ENCODE data around the gene FBLN2.

Gene FBLN2

GRCh38 chr3:13584427-13584891 lies 35.5 kb downstream of the FBLN2 start:
- DNase-seq, result no peak

- no peak for DNase-seq
Observed at GRCh38 chr3:13584901-13585300, 36.0 kb downstream of the FBLN2 start.

- DNase-seq, result no peak
Observed at GRCh38 chr3:13587442-13587841, 38.5 kb downstream of the FBLN2 start.

GRCh38 chr3:13588221-13588701 lies 39.3 kb downstream of the FBLN2 start:
- no peak for DNase-seq

GRCh38 chr3:13588993-13589392 lies 40.1 kb downstream of the FBLN2 start:
- DNase-seq, result no peak

GRCh38 chr3:13590841-13591520 lies 42.1 kb downstream of the FBLN2 start:
- no peak for DNase-seq

- DNase-seq, result no peak
Observed at GRCh38 chr3:13593615-13594014, 44.7 kb downstream of the FBLN2 start.

GRCh38 chr3:13594146-13594545 lies 45.2 kb downstream of the FBLN2 start:
- no peak for DNase-seq

- no peak for DNase-seq
Observed at GRCh38 chr3:13594991-13595421, 46.1 kb downstream of the FBLN2 start.

- DNase-seq, result no peak
Observed at GRCh38 chr3:13595485-13595884, 46.6 kb downstream of the FBLN2 start.

- no peak for DNase-seq
Observed at GRCh38 chr3:13596426-13597205, 47.7 kb downstream of the FBLN2 start.

GRCh38 chr3:13597661-13598060 lies 48.7 kb downstream of the FBLN2 start:
- DNase-seq, result no peak

- DNase-seq, result no peak
Observed at GRCh38 chr3:13598201-13598600, 49.3 kb downstream of the FBLN2 start.

- no peak for DNase-seq
Observed at GRCh38 chr3:13598926-13599886, 50.3 kb downstream of the FBLN2 start.

- no peak for DNase-seq
Observed at GRCh38 chr3:13599887-13600450, 51.0 kb downstream of the FBLN2 start.

- no peak for DNase-seq
Observed at GRCh38 chr3:13600950-13601691, 52.2 kb downstream of the FBLN2 start.

GRCh38 chr3:13601692-13602080 lies 52.8 kb downstream of the FBLN2 start:
- no peak for DNase-seq

- DNase-seq, result no peak
Observed at GRCh38 chr3:13605555-13605954, 56.6 kb downstream of the FBLN2 start.

- no peak for DNase-seq
Observed at GRCh38 chr3:13607821-13608597, 59.1 kb downstream of the FBLN2 start.

- DNase-seq, result no peak
Observed at GRCh38 chr3:13608969-13609725, 60.2 kb downstream of the FBLN2 start.

Measured in SIG-M5 (cell line).